Measurements from ENCODE around the gene PRDM5. TPM values are rescaled to one million over a fixed set of nuclear protein-coding genes. Genes with fewer than 3 reads are reported as not detected.

Gene PRDM5
- total RNA-seq, 1 donor from 2014 or later: 14.8 TPM

DNA sequence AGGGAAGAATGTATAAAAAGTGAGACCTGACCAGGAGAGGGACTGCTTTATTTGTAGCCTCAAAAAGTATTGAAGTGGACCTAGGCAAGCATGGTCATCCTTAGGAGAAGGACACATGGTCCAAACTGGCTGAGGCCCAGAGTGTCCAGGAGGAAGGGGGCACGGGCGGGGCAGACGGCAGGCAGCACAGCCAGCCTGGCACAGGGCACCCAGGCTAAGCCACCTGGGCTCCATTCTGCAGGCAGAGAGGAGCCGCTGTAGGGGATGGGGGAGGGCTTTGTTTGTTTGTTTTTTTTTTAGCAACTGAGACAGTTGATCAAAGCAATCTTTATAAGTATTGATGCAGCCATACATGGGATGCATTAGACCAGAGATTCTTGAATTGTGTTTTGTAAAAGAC lies 188.6 kb downstream of the PRDM5 start:
- Histone ChIP-seq H3K4me1 (no peaks in the 10 kb centered on the region), H3K27me3 (ENCODE audit: low read depth) (no peaks in the 10 kb centered on the region), H3K36me3 (no peaks in the 10 kb centered on the region), H3K9me3 (no peaks in the 10 kb centered on the region), H3K27ac (no peak overlapping the region), H3K4me3 (no peak overlapping the region)
- TF ChIP-seq, protein P1, sequence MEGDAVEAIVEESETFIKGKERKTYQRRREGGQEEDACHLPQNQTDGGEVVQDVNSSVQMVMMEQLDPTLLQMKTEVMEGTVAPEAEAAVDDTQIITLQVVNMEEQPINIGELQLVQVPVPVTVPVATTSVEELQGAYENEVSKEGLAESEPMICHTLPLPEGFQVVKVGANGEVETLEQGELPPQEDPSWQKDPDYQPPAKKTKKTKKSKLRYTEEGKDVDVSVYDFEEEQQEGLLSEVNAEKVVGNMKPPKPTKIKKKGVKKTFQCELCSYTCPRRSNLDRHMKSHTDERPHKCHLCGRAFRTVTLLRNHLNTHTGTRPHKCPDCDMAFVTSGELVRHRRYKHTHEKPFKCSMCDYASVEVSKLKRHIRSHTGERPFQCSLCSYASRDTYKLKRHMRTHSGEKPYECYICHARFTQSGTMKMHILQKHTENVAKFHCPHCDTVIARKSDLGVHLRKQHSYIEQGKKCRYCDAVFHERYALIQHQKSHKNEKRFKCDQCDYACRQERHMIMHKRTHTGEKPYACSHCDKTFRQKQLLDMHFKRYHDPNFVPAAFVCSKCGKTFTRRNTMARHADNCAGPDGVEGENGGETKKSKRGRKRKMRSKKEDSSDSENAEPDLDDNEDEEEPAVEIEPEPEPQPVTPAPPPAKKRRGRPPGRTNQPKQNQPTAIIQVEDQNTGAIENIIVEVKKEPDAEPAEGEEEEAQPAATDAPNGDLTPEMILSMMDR (IDR thresholded peaks at IDR 0.05): no peak
- no peak for DNase-seq
- intact Hi-C loops (cut with DNase I): no loop called here
- no peak for ATAC-seq

DNA sequence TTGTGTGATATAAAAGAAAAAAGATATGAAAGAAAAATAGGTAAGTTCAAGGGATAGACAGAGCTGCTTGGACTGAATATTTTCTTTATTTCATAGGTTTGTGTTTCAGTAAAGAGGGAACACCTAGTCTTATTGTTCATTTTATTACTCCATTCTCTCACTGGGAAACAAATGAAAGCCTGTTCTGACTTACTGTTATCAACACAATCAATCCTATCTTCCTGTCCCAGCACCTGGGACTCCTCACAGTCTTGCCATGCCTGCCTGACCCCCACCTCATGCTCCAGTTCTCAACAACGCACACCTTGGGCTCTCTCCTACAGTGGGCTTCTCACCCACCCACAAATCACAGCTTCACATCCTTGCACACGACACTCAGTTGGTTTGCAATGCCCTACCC lies 189.5 kb downstream of the PRDM5 start:
- H3K4me3 ChIP-seq: no peak overlapping the region
- H3K27me3 ChIP-seq (ENCODE audit: low read depth): no peaks in the 10 kb centered on the region
- intact Hi-C loops (cut with DNase I): no loop called here
- DNase-seq (no peak), ATAC-seq (no peak)
- no peak overlapping the region for H3K27ac ChIP-seq
- no peaks in the 10 kb centered on the region for H3K36me3 ChIP-seq
- TF ChIP-seq, protein P1 (IDR thresholded peaks at IDR 0.05): no peak
- H3K4me1 ChIP-seq: no peaks in the 10 kb centered on the region
- no peaks in the 10 kb centered on the region for H3K9me3 ChIP-seq

DNA sequence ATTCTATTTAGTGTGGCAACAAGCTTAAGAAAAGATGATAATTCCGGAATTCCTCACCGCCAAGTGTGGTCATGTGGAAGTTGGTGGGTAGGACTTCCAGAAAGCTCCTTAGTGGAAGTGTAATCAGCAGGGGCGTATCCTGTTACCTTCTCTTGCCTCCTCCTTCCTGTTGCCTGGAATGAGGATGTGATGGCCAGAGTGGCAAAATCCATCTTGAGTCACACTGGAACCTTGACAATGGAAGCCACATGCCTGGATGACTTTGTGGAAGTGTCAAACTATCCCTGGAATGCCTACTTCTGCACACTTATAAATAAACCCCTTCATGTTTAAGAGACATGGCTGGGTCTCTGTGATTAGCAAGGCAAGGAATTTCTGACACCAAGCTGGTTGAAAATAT lies 191.0 kb downstream of the PRDM5 start:
- H3K27me3 ChIP-seq (ENCODE audit: low read depth): no peaks in the 10 kb centered on the region
- H3K36me3 ChIP-seq: no peaks in the 10 kb centered on the region
- H3K27ac ChIP-seq: no peak overlapping the region
- H3K4me3 ChIP-seq: no peak overlapping the region
- no peak for ATAC-seq
- H3K9me3 ChIP-seq: no peaks in the 10 kb centered on the region
- intact Hi-C loops (cut with DNase I): no loop called here
- DNase-seq: no peak
- no peaks in the 10 kb centered on the region for H3K4me1 ChIP-seq
- TF ChIP-seq, protein P1 (IDR thresholded peaks at IDR 0.05): no peak

DNA sequence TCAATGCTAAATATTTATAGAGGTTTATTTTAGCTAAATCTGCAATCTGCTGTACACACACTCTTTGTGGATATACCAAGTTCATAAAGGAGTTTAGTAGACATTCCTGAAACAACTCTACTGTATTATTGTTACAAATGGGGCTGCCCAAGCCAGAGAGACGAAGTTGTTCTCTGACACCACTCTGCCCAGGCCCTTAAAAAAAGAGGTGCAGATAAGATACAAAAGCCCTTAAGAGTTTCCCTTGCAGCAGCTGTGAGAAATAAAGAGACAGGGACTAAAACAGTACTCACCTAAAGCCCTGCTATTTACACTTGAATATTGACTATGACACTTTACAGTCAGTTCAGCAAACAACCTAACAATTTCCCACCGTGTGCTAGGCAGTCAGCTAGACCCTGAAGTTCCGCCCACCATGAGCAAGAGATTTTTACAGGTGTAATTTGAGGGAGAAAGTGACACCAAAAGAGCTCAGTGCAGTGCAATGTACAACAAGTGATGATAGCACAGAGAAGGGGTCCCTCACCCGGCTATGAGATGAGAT lies 191.7 kb downstream of the PRDM5 start:
- no peaks in the 10 kb centered on the region for H3K9me3 ChIP-seq
- H3K27ac ChIP-seq: no peak overlapping the region
- no peaks in the 10 kb centered on the region for H3K4me1 ChIP-seq
- H3K27me3 ChIP-seq (ENCODE audit: low read depth): no peaks in the 10 kb centered on the region
- H3K36me3 ChIP-seq: no peaks in the 10 kb centered on the region
- no peak overlapping the region for H3K4me3 ChIP-seq
- intact Hi-C loops (cut with DNase I): no loop called here
- ATAC-seq (no peak), DNase-seq (no peak)
- TF ChIP-seq, protein P1 (IDR thresholded peaks at IDR 0.05): no peak

DNA sequence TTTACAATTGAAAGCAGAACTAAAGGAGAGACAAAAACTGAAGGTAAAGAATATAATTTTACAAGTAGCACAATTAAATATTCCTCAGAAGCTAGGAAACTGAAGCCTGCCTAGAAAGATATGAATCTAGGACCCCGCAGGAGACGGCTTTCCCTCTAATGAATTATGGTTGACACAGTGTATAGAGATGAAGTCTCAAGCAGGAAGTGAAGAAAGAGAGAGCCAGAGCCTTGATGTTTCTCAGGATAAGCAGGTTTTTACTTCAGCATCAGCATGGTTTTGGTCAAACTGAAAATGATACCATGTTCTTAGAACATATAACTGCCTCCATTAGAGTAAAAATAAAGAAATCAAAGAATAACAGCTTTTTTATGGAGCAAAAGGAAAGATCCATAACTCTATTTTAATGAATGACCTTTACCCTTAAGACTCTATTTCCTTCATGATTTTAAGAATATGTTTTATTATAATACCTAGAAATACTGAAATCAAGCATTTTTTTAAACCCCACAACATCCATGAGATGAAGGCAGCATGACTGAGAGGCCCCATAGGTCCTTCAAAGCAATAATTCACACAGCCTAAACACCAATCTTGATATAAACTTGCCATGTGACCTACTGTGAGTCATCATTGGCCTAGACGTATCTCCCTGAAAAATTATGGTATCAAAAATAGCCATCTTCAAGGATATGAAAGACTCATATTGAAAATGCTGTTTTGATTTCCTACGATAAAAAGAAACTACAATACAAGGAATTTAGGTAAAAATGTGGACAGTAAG lies 193.4 kb downstream of the PRDM5 start:
- intact Hi-C loops (cut with DNase I): no loop called here
- Histone ChIP-seq H3K4me3 (no peak overlapping the region), H3K27ac (no peak overlapping the region), H3K36me3 (no peaks in the 10 kb centered on the region), H3K9me3 (no peaks in the 10 kb centered on the region), H3K4me1 (no peaks in the 10 kb centered on the region), H3K27me3 (ENCODE audit: low read depth) (no peaks in the 10 kb centered on the region)
- no peak for DNase-seq
- TF ChIP-seq, protein P1 (IDR thresholded peaks at IDR 0.05): no peak
- no peak for ATAC-seq

Measured in lower lobe of right lung (tissue), 2 donors.